Measurements from ENCODE around the gene GLE1.
A peak's percentile ranks its signal among the peaks of the same experiment; 100 is the strongest.

The GLE1 gene

GRCh38 chr9:128552744-128553440 lies 48.4 kb downstream of the GLE1 start (continued):
- no peak for TF ChIP-seq ZNF335 (tag by site-specific recombination; conservative IDR thresholded peaks at IDR 0.05)
- no peak for TF ChIP-seq HOXD13 (CRISPR knock-in tag; IDR thresholded peaks at IDR 0.05; ENCODE audit: borderline replicate concordance)
- no peak for TF ChIP-seq ZBTB6 (tag by site-specific recombination; IDR thresholded peaks at IDR 0.05)
- TF ChIP-seq SP3 (tag by site-specific recombination; IDR thresholded peaks at IDR 0.05) = peak; percentile 36
- TF ChIP-seq ZNF704 (tag by site-specific recombination; IDR thresholded peaks at IDR 0.05) = no peak
- 0 out of 2 replicates have a peak, but pooled peaks have one; percentile 24 for TF ChIP-seq PRDM10 (tag by site-specific recombination; IDR thresholded peaks at IDR 0.05)
- TF ChIP-seq ZNF791 (tag by site-specific recombination; IDR thresholded peaks at IDR 0.05) = no peak
- peak; percentile 95 for TF ChIP-seq ZFHX2 (tag by site-specific recombination; conservative IDR thresholded peaks at IDR 0.05)
- no peak for TF ChIP-seq ZNF843 (tag by site-specific recombination; IDR thresholded peaks at IDR 0.05)
- TF ChIP-seq ZNF561 (tag by site-specific recombination; IDR thresholded peaks at IDR 0.05; ENCODE audit: borderline replicate concordance) = peak; percentile 90
- no peak for TF ChIP-seq ZNF76 (tag by site-specific recombination; IDR thresholded peaks at IDR 0.05; ENCODE audit: borderline replicate concordance, low read depth)
- TF ChIP-seq ZFP37 (tag by site-specific recombination; IDR thresholded peaks at IDR 0.05) = no peak
- peak; percentile 59 for TF ChIP-seq ZNF660 (tag by site-specific recombination; IDR thresholded peaks at IDR 0.05)
- TF ChIP-seq KLF7 (tag by site-specific recombination; IDR thresholded peaks at IDR 0.05; ENCODE audit: borderline replicate concordance) = no peak
- TF ChIP-seq ZNF514 (tag by site-specific recombination; IDR thresholded peaks at IDR 0.05) = no peak
- no peak for TF ChIP-seq ZNF148 (tag by site-specific recombination; IDR thresholded peaks at IDR 0.05; ENCODE audit: borderline replicate concordance)
- peak; percentile 88 for TF ChIP-seq EGR2 (tag by site-specific recombination; IDR thresholded peaks at IDR 0.05; ENCODE audit: low read depth)
- no peak for TF ChIP-seq TRIM28 (IDR thresholded peaks at IDR 0.05; ENCODE audit: borderline replicate concordance, low read length)
- no peak for TF ChIP-seq ZNF140 (tag by site-specific recombination; IDR thresholded peaks at IDR 0.05)
- no peak for TF ChIP-seq ZNF391 (tag by site-specific recombination; IDR thresholded peaks at IDR 0.05; ENCODE audit: borderline replicate concordance, low read depth)
- no peak for TF ChIP-seq ZNF366 (tag by site-specific recombination; conservative IDR thresholded peaks at IDR 0.05)
- no peak for TF ChIP-seq ZNF560 (tag by site-specific recombination; IDR thresholded peaks at IDR 0.05; ENCODE audit: borderline replicate concordance)
- TF ChIP-seq ZNF624 (tag by site-specific recombination; IDR thresholded peaks at IDR 0.05) = no peak
- TF ChIP-seq REPIN1 (tag by site-specific recombination; IDR thresholded peaks at IDR 0.05; ENCODE audit: low read depth) = no peak
- no peak for TF ChIP-seq ZNF19 (tag by site-specific recombination; IDR thresholded peaks at IDR 0.05; ENCODE audit: low read depth)
- no peak for TF ChIP-seq ZXDB (tag by site-specific recombination; IDR thresholded peaks at IDR 0.05)
- TF ChIP-seq MEIS1 (CRISPR knock-in tag; IDR thresholded peaks at IDR 0.05; ENCODE audit: borderline replicate concordance) = no peak
- TF ChIP-seq ZNF639 (tag by site-specific recombination; IDR thresholded peaks at IDR 0.05) = no peak
- no peak for TF ChIP-seq ZNF350 (tag by site-specific recombination; IDR thresholded peaks at IDR 0.05)
- no peak for TF ChIP-seq ZFP69B (tag by site-specific recombination; IDR thresholded peaks at IDR 0.05)
- no peak for TF ChIP-seq FEZF1 (tag by site-specific recombination; IDR thresholded peaks at IDR 0.05)

Measured in HEK293 (cell line).